GM21619 (cell line): Measurements from ENCODE around the gene CCR9.
"Not testable (repeated sequence)": the region's sequence is repeated elsewhere in the genome, so short reads cannot be mapped to it uniquely, and the experiment has no call there.

Experiments
- ATAC-seq: cut with Tn5 transposase; IDR thresholded peaks from one replicate; pipeline ENCODE4 v1.9.1; 2021; ENCODE audit not compliant: unreplicated experiment

CCR9 gene

GRCh38 chr3:45885979-45886705 is at the start of gene CCR9:
Gene CCR9 (plus strand): TSS chr3:45886543. CDS start chr3:45894934, 8,391 bp downstream.
- ATAC-seq: no peak

- ATAC-seq: no peak
These were observed 47.9 kb upstream of the CCR9 start for GRCh38 chr3:45838466-45838865.

- ATAC-seq: no peak
These were observed 45.0 kb upstream of the CCR9 start for GRCh38 chr3:45841420-45841756.

GRCh38 chr3:45841757-45842491 is 44.4 kb upstream of the CCR9 start, which contains the start of gene LZTFL1:
Gene LZTFL1 (minus strand): TSS chr3:45842119. CDS start chr3:45841991, 128 bp downstream.
- ATAC-seq: peak; percentile 89

GRCh38 chr3:45842851-45843625 is 43.3 kb upstream of the CCR9 start:
- no peak for ATAC-seq

GRCh38 chr3:45844616-45845015 is 41.7 kb upstream of the CCR9 start:
- no peak for ATAC-seq

GRCh38 chr3:45848392-45848791 is 38.0 kb upstream of the CCR9 start:
- ATAC-seq: no peak

- ATAC-seq: no peak
These were observed 33.5 kb upstream of the CCR9 start for GRCh38 chr3:45852828-45853227.

- ATAC-seq: not testable (repeated sequence)
These were observed 30.0 kb upstream of the CCR9 start for GRCh38 chr3:45856323-45856722.

- not testable (repeated sequence) for ATAC-seq
These were observed 29.3 kb upstream of the CCR9 start for GRCh38 chr3:45857024-45857423.

- ATAC-seq: no peak
These were observed 27.4 kb upstream of the CCR9 start for GRCh38 chr3:45858809-45859543.

GRCh38 chr3:45860481-45860880 is 25.9 kb upstream of the CCR9 start:
- no peak for ATAC-seq

GRCh38 chr3:45861043-45861719 is 25.2 kb upstream of the CCR9 start:
- ATAC-seq: peak; percentile 46

GRCh38 chr3:45864760-45865519 is 21.4 kb upstream of the CCR9 start:
- peak; percentile 59 for ATAC-seq

GRCh38 chr3:45865563-45865962 is 20.8 kb upstream of the CCR9 start:
- no peak for ATAC-seq

- no peak for ATAC-seq
These were observed 18.1 kb upstream of the CCR9 start for GRCh38 chr3:45868213-45868612.

GRCh38 chr3:45868650-45869049 is 17.7 kb upstream of the CCR9 start:
- ATAC-seq: no peak

GRCh38 chr3:45869638-45870037 is 16.7 kb upstream of the CCR9 start:
- no peak for ATAC-seq

- ATAC-seq: no peak
These were observed 16.2 kb upstream of the CCR9 start for GRCh38 chr3:45870099-45870498.

GRCh38 chr3:45871780-45872179 is 14.6 kb upstream of the CCR9 start:
- ATAC-seq: no peak
